ENCODE data around the gene SLFNL1. TPM values are rescaled to one million over a fixed set of nuclear protein-coding genes. Genes with fewer than 3 reads are reported as not detected.

The SLFNL1 gene
- polyA plus RNA-seq, 3 donors: 0.04 to 0.11 TPM; not detected in 1

DNA sequence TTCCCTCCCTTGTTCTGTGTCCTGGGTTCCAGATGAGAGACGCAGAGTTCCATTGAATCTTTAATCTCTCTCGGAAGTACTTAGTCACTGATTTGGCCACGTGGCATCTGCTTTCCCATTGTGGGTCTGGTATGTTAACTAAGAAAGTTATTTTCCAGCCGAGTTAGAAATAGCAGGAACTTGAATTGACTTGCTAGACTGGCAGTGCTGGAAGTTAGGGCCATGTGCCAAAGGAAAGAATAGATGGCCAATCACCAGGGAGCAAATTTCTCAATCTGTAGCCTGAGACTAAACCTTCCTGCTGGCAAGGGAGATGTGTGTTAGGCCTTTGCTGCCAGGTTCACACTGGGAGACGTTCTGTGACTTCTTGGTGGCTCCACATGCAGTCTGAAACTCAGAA, 24.2 kb upstream of the SLFNL1 start:
- Histone ChIP-seq H3K9ac (ENCODE audit: insufficient read depth, low read length, poor library complexity, severe bottlenecking) (peak overlapping the region; percentile 15), H3K36me3 (replicated peaks in 1 of 2; ENCODE audit: control insufficient read depth in 1 of 2, insufficient read depth in 2 of 2, low read length in 2 of 2) (peaks cover 23 to 61% of the 10 kb centered on the region in 2 donors), H3K4me2 (replicated peaks; ENCODE audit: extremely low read depth, low read length, poor library complexity, severe bottlenecking) (no peak overlapping the region), H4K20me1 (ENCODE audit: insufficient read depth, low read length) (no peaks in the 10 kb centered on the region), H3K4me1 (ENCODE audit: control insufficient read depth in 1 of 2, insufficient read depth in 2 of 2, low read length in 2 of 2) (peaks cover 0 to 10% of the 10 kb centered on the region in 2 donors), H3K27me3 (ENCODE audit: control insufficient read depth in 2 of 2, insufficient read depth in 2 of 2, low read length in 2 of 2) (no peaks in the 10 kb centered on the region), H3K79me2 (ENCODE audit: insufficient read depth, low read length) (no peaks in the 10 kb centered on the region), H2AFZ (ENCODE audit: insufficient read depth, low read depth, low read length, poor library complexity, severe bottlenecking) (no peak overlapping the region), H3K4me3 (replicated peaks in 1 of 3; ENCODE audit: low read depth in 2 of 3, low read length in 3 of 3) (no peak overlapping the region), H3K9me3 (replicated peaks in 1 of 2; ENCODE audit: control insufficient read depth in 1 of 2, insufficient read depth in 1 of 2, low read length in 2 of 2) (no peaks in the 10 kb centered on the region), H3K27ac (ENCODE audit: low read depth in 1 of 2, low read length in 2 of 2) (no peak overlapping the region)
- Mint-ChIP-seq H3K9me3 (peaks cover 0 to 2% (median 0%) of the 10 kb centered on the region in 7 donors), H3K27ac (peak overlapping the region in 2 of 7 donors; percentile 6 to 68), H3K36me3 (peaks cover 54 to 67% of the 10 kb centered on the region in 2 donors), H3K4me3 (no peak overlapping the region), H3K4me1 (peaks cover 10% of the 10 kb centered on the region), H3K27me3 (ENCODE audit: low read depth in 3 of 3) (peaks cover 0 to 2% (median 0%) of the 10 kb centered on the region in 3 donors)
- WGBS (ENCODE audit: insufficient coverage): 89% methylated on average over 1 of the region's 5 CpGs
- TF ChIP-seq, protein P1, sequence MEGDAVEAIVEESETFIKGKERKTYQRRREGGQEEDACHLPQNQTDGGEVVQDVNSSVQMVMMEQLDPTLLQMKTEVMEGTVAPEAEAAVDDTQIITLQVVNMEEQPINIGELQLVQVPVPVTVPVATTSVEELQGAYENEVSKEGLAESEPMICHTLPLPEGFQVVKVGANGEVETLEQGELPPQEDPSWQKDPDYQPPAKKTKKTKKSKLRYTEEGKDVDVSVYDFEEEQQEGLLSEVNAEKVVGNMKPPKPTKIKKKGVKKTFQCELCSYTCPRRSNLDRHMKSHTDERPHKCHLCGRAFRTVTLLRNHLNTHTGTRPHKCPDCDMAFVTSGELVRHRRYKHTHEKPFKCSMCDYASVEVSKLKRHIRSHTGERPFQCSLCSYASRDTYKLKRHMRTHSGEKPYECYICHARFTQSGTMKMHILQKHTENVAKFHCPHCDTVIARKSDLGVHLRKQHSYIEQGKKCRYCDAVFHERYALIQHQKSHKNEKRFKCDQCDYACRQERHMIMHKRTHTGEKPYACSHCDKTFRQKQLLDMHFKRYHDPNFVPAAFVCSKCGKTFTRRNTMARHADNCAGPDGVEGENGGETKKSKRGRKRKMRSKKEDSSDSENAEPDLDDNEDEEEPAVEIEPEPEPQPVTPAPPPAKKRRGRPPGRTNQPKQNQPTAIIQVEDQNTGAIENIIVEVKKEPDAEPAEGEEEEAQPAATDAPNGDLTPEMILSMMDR (IDR thresholded peaks at IDR 0.05): no peak
- DNase-seq: no peak
- intact Hi-C loops (cut with micrococcal nuclease): no loop called here

DNA sequence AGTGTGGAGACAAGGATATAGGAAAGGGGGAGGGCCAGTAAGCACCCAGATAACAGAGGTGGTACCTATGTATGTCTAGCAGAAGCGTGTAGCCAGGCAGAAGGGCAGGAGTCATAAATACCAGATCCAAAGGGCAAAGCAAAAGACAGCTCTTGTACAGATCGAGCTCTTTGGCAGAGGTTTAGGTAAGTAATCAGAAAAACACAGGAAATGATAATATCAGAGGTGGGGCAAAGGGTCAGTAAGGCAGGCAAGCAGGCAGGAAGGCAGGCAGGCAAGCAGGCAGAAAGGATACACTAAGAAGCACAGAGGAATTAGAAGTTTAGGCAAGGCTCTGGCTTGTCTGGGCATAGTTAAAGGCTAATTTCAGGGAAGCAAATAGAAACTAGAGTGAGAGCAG, 22.7 kb upstream of the SLFNL1 start:
- Mint-ChIP-seq H3K36me3 (peaks cover 54 to 69% of the 10 kb centered on the region in 2 donors), H3K4me3 (no peak overlapping the region), H3K4me1 (peaks cover 10% of the 10 kb centered on the region), H3K27ac (peak overlapping the region in 2 of 7 donors; percentile 0 to 55), H3K9me3 (peaks cover 0 to 2% (median 0%) of the 10 kb centered on the region in 7 donors), H3K27me3 (ENCODE audit: low read depth in 3 of 3) (peaks cover 0 to 2% (median 0%) of the 10 kb centered on the region in 3 donors)
- H4K20me1 ChIP-seq (ENCODE audit: insufficient read depth, low read length): no peaks in the 10 kb centered on the region
- H2AFZ ChIP-seq (ENCODE audit: insufficient read depth, low read depth, low read length, poor library complexity, severe bottlenecking): no peak overlapping the region
- no peaks in the 10 kb centered on the region for H3K27me3 ChIP-seq (ENCODE audit: control insufficient read depth in 2 of 2, insufficient read depth in 2 of 2, low read length in 2 of 2)
- H3K9me3 ChIP-seq (replicated peaks in 1 of 2; ENCODE audit: control insufficient read depth in 1 of 2, insufficient read depth in 1 of 2, low read length in 2 of 2): no peaks in the 10 kb centered on the region
- no peak overlapping the region for H3K9ac ChIP-seq (ENCODE audit: insufficient read depth, low read length, poor library complexity, severe bottlenecking)
- intact Hi-C loops (cut with micrococcal nuclease): no loop called here
- no peak overlapping the region for H3K4me2 ChIP-seq (replicated peaks; ENCODE audit: extremely low read depth, low read length, poor library complexity, severe bottlenecking)
- peaks cover 0 to 10% of the 10 kb centered on the region in 2 donors for H3K4me1 ChIP-seq (ENCODE audit: control insufficient read depth in 1 of 2, insufficient read depth in 2 of 2, low read length in 2 of 2)
- 86% methylated on average over 2 of the region's 2 CpGs for WGBS (ENCODE audit: insufficient coverage)
- no peak for DNase-seq
- TF ChIP-seq, protein P1 (IDR thresholded peaks at IDR 0.05): no peak
- no peak overlapping the region for H3K4me3 ChIP-seq (replicated peaks in 1 of 3; ENCODE audit: low read depth in 2 of 3, low read length in 3 of 3)
- H3K79me2 ChIP-seq (ENCODE audit: insufficient read depth, low read length): no peaks in the 10 kb centered on the region
- peak overlapping the region in 1 of 2 donors; percentile 11 for H3K27ac ChIP-seq (ENCODE audit: low read depth in 1 of 2, low read length in 2 of 2)
- peaks cover 24 to 62% of the 10 kb centered on the region in 2 donors for H3K36me3 ChIP-seq (replicated peaks in 1 of 2; ENCODE audit: control insufficient read depth in 1 of 2, insufficient read depth in 2 of 2, low read length in 2 of 2)

Measured in CD14-positive monocyte (primary cell).